ENCODE data around the gene NRP2.

NRP2 gene

GRCh38 chr2:205748639-205749038, 66.3 kb downstream of the NRP2 start:
- H3K4me3 ChIP-seq (replicated peaks; ENCODE audit: low read depth, low read length) = no peak overlapping the region
- no peak for DNase-seq (ENCODE audit: extremely low read depth, low read depth)
- no peak for TF ChIP-seq CTCF (IDR thresholded peaks at IDR 0.05; ENCODE audit: low read depth, low read length, missing control alignments)

GRCh38 chr2:205749078-205749477, 66.8 kb downstream of the NRP2 start:
- no peak for TF ChIP-seq CTCF (IDR thresholded peaks at IDR 0.05; ENCODE audit: low read depth, low read length, missing control alignments)
- DNase-seq (ENCODE audit: extremely low read depth, low read depth) = no peak
- H3K4me3 ChIP-seq (replicated peaks; ENCODE audit: low read depth, low read length) = no peak overlapping the region

GRCh38 chr2:205750797-205751196, 68.5 kb downstream of the NRP2 start:
- no peak for DNase-seq (ENCODE audit: extremely low read depth, low read depth)
- no peak overlapping the region for H3K4me3 ChIP-seq (replicated peaks; ENCODE audit: low read depth, low read length)
- TF ChIP-seq CTCF (IDR thresholded peaks at IDR 0.05; ENCODE audit: low read depth, low read length, missing control alignments) = no peak

GRCh38 chr2:205751569-205752031, 69.3 kb downstream of the NRP2 start:
- DNase-seq (ENCODE audit: extremely low read depth, low read depth) = no peak

GRCh38 chr2:205752296-205752820, 70.1 kb downstream of the NRP2 start:
- H3K4me3 ChIP-seq (replicated peaks; ENCODE audit: low read depth, low read length) = no peak overlapping the region
- TF ChIP-seq CTCF (IDR thresholded peaks at IDR 0.05; ENCODE audit: low read depth, low read length, missing control alignments) = no peak
- DNase-seq (ENCODE audit: extremely low read depth, low read depth) = no peak

More at GRCh38 chr2:205751569-205752031, 69.3 kb downstream of the NRP2 start:
- no peak overlapping the region for H3K4me3 ChIP-seq (replicated peaks; ENCODE audit: low read depth, low read length)
- TF ChIP-seq CTCF (IDR thresholded peaks at IDR 0.05; ENCODE audit: low read depth, low read length, missing control alignments) = no peak

- no peak overlapping the region for H3K4me3 ChIP-seq (replicated peaks; ENCODE audit: low read depth, low read length)
- no peak for TF ChIP-seq CTCF (IDR thresholded peaks at IDR 0.05; ENCODE audit: low read depth, low read length, missing control alignments)
- no peak for DNase-seq (ENCODE audit: extremely low read depth, low read depth)
These were observed 70.6 kb downstream of the NRP2 start for GRCh38 chr2:205752924-205753323.
